NCI-H2196 treated with DMSO at 0.1 percent for 48 hours (cell line): ENCODE results near the gene FHIT.

Experiments
- DNase-seq: peaks from one replicate; lab custom pipeline; 2025; ENCODE audit not compliant: unreplicated experiment; lab: John Stamatoyannopoulos, UW

FHIT gene

DNA sequence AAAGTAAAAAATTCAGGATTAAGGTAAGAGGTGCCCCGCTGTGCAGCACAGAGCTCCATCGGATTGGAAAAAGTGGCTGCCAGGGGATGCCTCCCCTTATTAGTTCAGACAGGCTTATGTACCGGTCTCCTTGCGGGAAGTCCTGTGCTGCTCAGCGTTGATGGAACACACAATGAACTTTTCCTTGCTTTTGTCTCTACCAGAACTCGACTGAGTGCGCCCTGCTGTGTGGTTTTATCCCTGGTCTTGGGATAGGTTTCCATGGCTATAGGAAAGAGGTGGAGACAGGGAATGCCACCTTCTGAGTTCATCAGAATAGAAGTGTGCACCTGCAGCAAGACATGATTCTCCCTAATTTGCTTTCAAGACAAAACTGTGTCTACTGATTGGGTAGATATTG is 1455.5 kb downstream of the FHIT start:
- no peak for DNase-seq

DNA sequence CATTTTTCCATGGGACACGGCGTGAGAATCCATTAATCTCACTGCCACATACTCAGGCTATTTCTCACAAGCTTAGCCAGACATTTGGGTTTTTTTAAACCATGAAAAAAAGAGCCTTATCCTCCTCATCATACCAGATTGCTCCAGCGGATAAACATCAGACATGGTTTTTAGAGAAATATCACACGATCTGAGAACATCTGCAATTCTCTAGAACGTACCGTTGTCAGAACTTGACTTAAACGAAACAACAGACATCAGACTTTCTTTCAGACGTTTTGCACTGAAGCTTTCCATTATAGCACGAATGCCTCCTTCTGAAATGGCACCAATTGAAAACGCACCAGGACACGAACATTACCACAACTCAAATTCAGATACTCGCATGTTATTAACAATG is 1457.3 kb downstream of the FHIT start:
- DNase-seq: no peak

DNA sequence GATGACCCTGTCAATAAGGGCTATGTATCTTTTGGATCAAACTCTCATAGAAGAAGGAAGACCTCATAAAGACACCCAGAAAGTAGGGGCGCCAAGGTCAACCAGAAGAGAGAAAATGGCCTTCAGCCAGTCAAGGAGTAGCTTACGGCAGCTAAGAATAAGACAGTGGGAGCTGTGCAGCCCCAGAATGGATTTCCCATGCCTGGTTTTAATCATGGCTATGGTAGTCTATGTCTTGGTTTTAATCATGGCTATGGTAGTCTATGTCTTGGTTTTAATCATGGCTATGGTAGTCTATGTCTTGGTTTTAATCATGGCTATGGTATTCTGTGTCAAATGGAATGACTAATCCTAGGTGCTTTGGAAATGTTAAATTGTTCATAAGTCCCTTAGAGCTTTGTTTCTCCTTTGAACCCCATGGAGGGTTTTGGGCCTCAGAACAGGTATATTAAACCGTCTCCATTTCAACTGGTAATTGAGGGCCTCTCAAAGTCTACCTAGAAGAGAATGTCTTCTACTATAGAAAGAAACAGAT is 1459.4 kb downstream of the FHIT start:
- DNase-seq: no peak

DNA sequence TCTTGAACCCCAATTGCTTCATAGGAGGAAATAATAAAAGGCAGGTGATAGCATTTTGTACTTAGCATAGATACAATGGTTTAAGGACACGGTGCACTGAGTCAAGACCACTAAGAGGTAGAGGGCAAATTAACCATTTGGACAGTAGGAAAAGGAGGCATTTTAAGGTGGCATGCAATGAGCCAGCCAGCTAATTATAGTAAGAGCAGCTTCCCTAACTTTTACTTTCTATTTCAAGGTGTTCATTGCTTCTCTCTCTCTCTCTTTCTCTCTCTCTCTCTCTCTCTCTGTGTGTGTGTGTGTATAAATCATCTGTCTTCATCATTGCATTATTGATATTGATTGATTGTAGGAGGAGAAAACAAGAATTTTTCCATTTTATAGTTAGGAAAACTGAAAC is 1461.0 kb downstream of the FHIT start:
- DNase-seq: no peak

DNA sequence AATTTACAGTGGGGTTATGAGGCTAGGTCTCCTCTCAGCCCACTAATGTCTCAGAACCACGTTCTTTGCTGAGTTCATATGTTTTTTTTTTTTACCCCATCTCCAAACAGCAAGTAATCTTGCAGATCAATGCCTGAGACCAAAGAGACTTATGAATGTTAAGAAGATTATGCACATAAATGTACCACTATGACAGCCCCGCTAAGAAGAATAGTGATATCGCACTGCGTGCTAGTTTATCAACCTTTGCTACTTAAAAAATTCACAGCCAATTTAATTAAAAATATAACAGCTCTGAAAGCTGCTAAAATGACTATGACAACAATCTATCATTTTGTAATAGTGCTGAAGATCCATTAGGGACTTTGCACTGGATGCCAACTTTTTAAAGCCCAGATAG is 1462.5 kb downstream of the FHIT start:
- no peak for DNase-seq

DNA sequence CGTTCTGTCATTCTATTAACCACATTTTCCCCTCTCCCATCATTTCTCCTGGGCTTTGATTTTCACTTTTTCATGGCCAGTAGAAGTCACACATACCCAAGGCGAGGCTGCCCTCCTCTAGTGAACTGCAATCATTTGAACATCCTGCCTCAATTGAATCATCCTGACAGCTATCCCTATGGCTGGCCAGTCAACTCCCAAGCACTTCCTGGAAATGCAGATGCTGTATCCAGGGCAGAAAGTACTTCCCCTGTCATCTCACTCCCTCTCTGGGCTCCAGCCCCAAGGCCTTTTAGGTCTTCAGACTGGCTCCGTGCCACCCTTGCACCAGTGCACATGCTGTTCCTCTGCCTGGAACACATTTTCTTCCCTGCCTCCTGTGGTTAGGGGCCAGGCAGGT is 1463.1 kb downstream of the FHIT start:
- DNase-seq: no peak

DNA sequence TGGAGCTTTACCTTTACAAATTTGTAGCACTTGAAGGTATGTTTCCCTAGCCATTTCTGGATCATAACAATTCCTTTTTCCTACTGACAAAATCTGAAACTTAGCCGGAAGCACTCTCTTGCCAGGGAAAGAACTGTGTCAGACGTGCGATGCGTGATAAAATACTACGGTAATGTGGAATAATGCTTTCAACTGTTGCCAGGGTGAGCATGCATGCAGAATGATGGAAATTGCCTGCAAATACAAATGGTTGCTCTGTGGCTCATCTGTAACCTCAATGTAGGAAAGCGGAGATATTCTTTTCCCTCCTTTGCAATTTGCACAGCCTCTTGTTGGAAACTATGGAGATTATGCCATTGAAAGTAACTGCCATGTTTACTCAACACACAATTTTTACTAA is 1464.9 kb downstream of the FHIT start:
- DNase-seq: no peak

DNA sequence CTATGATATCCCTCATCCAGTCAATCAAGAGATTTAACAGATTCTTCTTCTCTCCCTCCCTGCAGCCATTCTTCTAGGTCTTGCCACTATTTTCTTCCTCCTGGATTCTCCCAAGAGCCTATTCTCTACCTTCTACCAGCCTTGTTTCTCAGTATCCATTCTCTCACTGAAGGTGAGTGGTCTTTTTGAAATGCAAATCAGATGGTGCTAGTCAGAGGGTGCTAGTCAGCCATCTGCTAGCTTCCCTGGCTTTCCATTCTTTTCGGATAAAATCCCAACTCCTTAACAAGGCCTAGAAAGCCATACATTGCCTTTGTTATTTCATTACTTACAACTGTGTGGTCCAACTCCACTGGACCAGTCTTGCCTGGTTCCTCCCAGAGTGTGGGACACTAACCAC is 1467.1 kb downstream of the FHIT start:
- DNase-seq: no peak

DNA sequence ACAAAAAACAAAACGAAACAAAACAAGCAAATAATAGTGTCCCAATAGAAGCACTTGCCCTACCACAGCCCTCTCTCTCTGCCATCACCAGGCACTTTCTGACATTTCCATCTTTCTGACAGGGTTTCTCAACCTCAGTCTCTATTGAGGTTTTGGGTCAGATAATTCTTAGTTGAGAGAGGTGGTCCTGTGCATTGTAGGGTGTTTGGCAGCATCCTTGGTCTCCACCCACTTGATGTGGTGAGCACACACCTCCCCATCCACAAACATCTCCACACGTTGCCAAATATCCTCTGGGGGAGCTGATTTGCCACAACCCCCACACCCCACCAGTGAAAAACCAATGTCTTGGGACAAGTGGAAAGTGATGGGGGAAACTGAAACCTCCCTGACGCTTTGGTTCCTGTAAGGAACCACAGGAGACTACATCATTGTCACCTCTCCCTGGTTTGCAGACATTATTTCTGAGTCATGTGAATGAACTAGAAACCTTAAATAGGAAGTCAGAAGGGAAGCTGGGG is 1467.7 kb downstream of the FHIT start:
- no peak for DNase-seq

DNA sequence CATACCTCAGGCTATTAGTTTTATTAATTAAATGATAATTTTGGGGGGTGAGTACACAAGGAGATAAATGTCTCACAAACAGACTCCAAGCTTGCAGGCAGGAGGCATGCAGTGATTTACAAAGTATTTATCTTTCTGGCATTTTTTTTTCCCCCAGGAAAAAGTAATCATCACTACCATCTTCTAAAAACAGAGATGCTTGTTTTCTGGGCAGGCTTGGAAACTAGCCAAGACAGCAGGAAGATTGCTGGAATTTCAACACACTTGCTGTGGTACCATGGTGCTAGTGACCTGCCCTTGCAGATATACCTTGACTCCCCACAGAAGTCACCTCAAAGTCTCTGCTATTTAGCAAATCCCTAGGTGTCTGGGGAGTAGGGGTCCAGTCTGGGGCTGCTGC is 1468.6 kb downstream of the FHIT start:
- no peak for DNase-seq

DNA sequence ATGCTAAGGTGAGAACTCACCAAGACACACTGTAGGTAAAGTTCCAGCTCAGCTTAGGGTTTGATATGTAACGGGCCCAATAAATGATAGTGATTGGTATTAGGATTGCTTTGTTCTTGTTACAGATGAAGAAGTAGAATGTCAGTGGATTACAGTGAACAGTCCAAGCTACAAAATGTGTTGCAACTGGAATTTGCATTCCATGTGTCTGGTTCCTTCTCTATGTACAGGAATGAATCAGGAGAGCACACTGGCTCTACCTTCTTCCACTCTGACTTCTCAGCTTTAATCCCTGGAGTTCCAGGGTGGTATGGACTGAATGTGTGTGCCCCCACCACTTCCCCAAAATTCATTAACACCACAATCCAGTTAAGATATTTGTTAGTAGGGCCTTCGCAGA is 1471.0 kb downstream of the FHIT start:
- no peak for DNase-seq

DNA sequence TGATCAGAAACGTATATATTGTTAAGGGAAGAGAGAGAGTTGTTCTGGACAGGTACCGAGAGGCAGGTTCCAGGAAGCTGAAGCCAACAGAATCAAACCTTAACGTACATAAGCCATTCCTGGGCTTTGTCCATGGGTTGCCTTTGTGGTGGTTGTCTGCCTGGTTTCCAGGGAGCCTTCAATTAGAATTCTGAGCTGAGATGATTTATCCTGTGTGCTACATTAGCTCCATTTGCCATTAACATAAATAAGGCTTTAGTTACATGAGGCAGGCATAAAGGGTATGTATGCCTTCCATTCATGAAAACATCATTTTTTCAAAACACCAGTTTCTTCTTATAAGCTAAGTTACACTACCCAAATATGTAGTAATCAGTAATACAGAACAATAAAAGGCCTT is 1472.0 kb downstream of the FHIT start:
- DNase-seq: no peak

DNA sequence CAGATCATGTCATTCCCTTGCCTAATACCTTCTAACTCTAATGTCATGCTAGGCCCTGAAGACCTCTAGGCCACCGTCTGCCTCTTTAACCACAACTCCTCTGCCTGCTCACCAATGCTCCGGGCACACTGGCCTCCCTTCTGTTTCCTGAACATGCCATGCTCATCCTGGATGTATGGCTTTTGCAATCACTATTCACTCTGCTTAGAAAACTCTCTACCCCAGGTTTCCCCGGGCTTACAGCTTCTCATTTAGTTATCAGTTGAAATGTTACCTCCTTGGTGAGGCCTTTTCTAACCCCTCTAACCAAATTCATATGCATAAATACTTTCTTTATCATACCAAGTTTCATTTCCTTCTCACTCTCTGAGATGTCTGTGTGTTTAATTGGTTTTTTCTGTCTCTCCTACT is 1473.6 kb downstream of the FHIT start:
- no peak for DNase-seq

DNA sequence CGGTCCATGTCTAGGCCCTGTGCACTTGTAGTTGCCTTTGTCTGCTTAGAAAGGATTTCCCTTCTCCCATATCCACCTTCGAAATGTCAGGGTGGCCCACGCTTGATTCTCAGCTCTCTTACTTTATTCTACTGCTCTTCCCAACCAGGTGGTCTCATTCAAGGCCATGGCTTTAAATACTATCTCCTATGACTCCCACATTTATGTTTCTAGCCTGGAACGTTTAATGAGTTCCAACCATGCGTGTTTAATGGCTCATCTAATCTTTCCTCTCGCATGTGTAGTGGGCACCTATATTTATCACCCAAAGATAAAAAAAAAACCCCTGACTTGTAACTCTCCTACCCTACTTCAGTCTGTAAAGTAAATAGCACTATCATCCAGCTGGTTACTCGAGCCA is 1474.2 kb downstream of the FHIT start:
- no peak for DNase-seq

DNA sequence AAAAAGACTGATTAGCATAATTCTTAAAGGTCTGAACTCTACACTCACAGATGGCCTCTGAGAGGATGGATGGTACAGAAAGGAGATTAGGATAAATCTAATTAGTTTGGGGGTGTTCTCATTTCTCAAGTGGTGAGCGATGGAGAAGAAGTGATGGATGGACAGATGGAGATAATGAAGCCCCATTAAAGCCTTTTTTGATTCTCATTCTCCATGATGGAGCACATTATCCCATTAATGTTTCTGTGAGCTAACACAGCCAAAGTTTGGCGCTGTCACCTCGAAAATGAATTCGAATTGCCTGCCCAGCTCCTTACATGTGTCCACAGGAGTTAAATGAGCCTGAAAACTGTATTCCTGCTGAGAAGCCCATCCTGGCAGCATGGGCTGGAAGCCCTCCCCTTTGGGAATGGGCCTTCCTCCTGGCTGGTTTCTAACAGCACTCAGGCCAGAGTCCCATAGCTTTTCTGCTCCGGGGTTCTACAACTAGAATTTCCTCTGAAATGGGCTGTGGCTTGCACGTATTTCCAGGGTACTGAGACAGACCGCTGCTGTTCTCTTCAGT is 1475.4 kb downstream of the FHIT start:
- DNase-seq: no peak

DNA sequence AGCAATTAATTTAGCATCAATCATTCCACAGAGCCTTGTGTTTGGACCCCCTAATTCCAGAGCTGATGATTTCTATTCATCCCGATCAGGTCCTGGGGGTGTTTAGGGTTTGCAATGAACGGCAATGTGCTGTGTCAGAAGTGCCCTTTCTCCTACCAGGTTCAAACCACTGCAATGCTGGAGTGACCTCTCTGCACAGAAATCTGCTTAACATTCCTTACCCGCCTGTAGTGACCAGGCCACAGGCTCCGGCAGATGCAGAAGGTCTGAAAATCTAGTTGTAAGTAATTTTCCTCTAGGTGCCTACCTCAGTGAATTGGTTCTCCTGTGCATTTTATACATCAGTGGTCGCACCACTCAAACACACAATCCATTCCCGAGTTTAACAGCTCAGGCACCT is 1476.1 kb downstream of the FHIT start:
- DNase-seq: no peak

DNA sequence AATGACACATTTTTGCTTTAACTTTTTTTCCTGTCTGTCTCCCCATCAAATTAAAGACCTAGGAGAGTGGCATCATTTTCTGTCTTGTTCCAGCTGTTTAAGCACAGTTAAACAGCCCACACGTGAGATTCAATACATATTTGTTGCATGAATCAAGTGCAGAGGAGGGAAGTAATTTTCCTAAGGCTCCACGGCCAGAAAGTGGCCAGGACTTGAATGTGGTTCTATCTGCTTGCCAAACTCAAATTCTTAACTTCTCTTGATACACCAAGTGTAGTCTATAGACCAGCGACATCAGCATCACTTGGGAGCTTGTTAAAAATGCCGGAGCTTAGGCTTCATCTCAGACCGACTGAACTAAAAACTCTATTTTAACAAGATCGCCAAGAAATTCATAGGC is 1476.6 kb downstream of the FHIT start:
- DNase-seq: no peak

DNA sequence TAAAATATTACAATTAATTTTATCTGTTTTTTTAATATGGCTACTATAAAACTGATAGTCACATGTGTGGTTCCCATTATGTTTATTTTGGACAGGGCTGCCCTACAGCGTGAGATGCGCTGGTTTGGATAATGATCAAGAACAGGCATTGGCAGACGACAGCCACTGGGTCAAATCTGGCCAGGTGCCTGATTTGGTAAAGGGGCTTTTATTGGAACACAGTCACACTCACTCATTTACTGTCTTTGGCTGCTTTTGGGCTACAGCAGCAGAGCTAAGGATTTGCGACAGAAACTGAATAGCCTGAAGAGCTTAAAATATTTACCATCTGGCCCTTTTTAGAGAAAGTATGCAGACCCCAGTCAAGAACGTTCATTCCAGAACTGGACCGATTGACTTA is 1477.3 kb downstream of the FHIT start:
- no peak for DNase-seq

DNA sequence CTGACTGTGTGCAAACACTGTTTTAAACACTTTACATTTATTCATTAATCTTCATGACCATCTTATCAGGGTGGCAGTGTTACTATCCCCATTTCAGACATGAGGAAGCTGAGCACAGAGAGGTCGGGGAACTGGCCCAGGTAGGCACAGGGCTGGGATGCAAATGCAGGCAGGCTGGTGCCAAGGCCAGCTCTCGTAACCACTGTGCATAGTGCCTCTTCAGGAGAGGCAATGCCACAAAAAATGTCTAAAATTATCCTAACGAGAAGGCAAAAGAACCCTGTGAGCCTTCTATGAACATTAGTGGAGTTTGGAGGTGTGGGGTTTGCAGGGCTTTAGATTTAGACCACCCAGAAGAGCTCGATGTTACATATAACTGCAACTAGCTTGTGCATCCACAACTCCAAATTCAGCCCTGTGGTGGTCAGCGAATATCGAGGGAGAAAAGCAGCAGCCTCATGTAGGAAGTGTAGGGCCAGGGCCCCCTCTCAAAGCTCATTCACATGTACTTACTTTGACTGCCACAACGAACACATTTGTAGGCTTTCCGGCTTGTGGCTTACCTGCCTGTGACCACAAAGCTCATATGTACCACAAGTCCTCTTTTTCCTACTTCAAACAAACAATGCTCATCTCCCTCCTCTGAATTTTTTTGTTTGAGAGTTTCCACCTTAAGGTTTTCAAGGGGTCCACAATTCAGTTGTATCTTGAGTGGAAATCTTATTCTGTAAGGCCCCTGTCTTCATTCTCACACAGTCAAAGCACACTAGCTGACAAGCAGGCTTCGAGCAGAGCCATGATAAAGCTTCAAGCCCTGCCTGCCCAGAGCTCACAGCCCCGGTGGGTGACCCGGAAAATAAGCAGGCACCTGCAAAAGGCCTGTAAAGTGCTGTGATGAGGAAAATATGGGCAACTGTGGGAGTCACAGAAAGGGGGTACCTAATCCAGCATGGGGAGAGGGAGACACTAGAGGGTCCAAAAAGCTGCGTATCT is 1478.5 kb downstream of the FHIT start:
- DNase-seq: no peak

DNA sequence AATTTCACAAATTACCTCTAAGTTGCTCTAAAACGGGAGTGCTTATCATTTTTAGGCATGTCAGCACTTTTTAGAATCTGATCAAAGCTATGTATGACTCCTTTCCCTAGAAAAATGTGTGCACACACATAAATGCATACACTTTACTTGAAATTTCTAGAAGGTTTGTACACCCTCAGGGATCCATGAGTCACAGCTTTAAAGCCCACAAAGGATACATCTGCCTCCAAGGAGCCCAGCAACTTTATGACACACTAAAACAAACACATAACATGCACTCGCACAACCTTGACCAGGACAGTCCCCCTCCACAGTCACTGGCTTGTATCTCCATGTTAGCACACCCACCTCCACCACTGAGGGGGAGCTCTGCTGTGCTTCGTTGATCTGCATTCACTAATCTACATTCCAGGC is 1479.5 kb downstream of the FHIT start:
- DNase-seq: no peak

DNA sequence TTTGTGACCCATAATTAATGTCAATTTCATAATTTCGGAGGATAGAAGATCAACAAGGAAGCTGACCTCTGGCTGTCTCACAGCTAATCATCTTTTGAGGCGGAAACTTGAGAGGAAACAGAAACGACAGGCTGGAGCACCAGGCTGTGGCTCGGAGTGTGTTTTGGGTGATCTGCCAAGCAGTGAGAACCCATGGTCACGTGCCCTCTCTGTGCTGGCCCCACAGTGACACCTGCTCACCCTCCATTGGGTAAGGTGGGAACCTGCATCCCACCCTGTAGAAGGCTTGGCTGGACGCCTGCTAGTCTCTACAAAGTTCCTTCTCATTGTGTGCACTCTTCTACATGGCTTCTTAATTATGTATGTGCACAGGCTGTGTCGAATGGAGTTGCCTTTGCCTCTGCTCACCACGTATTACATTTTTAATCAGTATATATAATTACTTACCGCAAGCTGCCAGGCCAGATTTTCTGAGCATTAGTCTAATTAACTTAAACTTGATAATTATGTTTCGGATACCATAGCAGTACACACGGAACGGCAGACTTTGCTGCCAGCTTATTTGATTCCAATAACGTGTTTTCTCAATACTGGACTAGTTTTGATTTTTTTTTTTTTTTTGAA is 1482.0 kb downstream of the FHIT start:
- no peak for DNase-seq
